Iris pigment epithelial cell (primary cell): ENCODE measurements around the gene CHKB.

ENCODE experiments used
- DNase-seq: peaks from one replicate; pipeline ENCODE4 v3.0.0-alpha.2; 2011; ENCODE audit warnings: low read depth

Gene CHKB

DNA sequence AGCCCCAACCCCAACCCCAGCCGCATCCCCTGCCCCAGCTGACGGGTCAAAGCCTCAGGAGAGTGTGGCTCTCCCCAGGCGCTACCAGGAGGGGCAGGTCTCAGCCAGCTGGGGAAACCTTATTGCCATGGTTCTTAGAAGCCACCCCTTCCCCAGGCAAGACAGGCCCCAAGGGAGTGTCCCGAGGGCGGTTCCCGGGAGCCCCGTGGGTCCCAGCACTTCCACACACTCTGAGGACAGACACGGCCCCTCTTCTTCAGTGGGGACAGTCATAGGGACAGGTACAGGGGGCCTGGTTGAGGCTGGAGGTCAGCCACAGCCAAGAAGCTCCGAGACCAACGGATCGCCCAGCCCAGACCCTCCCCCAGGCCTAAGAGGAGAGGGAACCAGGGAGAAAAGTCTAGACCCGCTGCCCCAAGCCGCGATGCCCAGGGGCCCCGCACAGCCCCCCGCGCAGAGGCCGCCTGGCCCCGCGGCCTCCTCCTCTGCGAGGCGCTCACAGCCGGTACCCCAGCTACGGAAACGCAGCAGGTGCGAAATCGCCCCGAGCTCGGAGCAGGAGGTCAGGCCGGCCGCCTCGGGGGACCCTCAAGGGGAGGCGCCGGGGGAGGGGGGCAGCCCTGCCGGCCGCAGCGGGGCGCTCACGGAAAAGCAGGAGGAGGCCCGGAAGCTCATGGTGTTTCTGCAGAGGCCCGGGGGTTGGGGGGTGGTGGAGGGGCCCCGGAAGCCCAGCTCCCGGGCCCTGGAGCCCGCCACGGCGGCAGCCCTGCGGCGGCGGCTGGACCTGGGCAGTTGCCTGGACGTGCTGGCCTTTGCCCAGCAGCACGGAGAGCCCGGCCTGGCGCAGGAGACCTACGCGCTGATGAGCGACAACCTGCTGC lies 34.4 kb downstream of the CHKB start:
- no peak for DNase-seq

DNA sequence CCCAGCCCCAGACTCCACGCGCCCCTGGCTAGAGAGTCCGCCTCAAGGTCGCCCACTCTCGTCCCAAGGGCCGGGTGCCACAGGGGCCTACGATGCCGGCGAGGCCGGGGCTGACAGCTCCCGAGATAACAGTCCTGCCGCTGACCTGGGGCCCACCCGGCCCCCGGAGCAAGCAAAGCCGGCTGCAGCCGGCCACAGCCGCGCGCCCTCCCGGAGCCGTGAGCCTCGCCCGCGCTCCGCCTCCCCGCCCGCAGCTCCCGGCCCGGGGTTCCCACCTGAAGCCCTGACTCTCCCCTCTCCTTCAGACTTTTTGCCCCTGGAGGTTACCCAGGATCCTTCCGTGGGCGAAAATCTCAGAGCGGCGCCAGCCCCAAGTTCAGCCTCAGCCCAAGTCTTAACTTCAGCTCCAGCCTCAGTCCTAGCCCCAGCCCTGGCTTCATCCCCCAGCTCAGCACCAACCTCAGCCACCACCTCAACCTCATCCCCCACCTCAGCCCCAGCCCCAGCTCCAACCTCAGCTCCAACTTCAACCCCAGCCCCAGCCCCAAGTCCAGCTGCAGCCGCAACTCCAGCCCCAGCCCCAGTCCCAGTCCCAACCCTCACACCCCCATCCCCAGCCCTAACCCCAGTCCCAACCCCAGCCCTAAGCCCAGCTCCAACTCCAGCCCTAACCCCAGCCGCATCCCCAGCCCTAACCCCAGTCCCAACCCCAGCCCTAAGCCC lies 35.2 kb downstream of the CHKB start:
- no peak for DNase-seq

GRCh38 chr22:50546326-50547262 lies 36.1 kb downstream of the CHKB start:
- no peak for DNase-seq

- no peak for DNase-seq
Observed at GRCh38 chr22:50545522-50546325, 36.9 kb downstream of the CHKB start, which contains the start of gene KLHDC7B. KLHDC7B (plus strand) TSS chr22:50545899; CDS start chr22:50546244, 345 bp downstream.

- no peak for DNase-seq
Observed at GRCh38 chr22:50544746-50545253, 37.8 kb downstream of the CHKB start.

DNA sequence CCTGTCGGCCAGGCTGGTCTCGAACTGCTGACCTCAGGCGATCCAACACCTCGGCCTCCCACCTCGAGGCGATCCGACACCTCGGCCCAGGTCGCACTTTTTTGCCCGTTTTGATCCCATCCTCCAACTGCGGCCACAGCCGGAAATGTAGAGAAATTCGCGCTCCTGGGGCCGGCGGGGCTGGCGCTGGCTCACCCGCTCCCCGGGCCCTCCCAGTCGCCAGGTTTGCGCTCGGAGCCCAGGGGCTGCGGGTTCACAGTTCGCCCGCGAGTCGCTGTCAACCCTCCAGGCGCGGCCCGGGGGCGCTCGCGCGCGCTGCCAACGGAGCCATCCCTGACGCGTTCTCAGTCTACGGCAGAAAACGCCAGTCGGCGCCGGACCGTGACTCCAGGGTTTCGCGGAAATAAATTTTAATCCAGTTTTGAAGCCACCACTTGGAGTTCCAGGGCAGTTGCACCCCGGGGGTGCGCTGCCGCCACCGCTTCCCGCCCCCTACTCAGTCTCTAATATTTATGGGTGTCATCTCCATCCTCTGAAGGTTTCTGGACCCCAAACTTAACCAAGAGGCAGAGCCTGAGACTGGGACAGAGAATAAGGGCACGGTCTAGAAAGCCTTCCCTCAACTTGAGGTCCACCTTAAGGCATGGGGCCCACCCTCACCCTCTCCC lies 38.4 kb downstream of the CHKB start:
- DNase-seq, result peak; percentile 62

GRCh38 chr22:50542416-50542927 lies 40.2 kb downstream of the CHKB start:
- DNase-seq, result peak; percentile 50

GRCh38 chr22:50541667-50542026 lies 41.0 kb downstream of the CHKB start:
- DNase-seq, result peak; percentile 91

DNA sequence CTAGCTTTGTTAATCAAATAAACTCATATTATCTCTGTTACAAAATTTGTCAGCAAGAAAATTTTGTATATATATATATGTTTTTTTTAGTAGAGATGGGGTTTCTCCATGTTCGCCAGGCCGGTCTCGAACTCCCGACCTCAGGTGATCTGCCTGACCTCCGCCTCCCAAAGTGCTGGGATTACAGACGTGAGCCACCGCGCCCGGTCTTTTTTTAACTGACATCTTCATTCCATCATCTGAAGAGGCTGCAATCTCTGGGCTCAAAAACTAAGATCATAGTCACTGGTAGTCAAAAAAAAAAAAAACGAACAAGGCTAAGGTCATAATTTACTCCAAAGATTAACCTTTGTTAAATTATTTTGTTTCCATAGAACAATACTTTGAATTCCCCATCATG lies 42.3 kb downstream of the CHKB start:
- DNase-seq, result no peak

GRCh38 chr22:50537765-50538164 lies 44.9 kb downstream of the CHKB start:
- DNase-seq, result no peak

- DNase-seq, result no peak
Observed at GRCh38 chr22:50536226-50536625, 46.4 kb downstream of the CHKB start.

- DNase-seq, result no peak
Observed at GRCh38 chr22:50535113-50535512, 47.5 kb downstream of the CHKB start.

DNA sequence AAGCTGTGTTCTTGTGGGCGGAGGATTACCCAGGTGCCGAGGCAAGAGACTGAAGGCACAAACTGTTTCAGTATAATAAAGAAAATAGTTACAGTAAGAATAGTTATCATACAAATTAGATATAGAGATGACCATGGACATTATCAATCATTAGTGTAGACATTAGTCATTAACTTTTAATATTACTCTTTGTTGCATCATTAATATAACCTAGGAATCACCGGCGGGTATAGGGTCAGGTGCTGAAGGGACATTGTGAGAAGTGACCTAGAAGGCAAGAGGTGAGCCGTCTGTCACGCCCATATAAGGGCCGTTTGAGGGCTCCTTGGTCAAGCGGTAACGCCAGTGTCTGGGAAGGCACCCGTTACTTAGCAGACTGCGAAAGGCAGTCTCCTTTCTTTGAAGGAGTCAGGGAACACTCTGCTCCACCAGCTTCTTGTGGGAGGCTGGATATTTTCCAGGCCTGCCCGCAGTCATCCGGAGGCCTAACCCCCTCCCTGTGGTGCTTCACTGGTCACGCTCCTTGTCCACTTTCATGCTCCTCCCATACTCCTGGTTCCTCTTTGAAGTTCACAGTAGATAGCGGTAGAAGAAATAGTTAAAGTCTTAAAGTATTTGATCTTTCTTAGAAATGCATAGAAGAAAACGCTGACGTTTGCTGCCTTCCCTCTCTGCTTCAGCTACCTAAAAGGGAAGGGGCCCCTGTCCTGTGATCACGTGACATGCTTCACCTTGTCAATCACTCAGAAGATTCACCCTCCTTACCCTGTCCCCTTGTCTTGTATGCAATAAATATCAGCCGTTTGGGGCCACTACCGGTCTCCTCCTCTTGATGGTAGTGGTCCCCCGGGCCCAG lies 48.6 kb downstream of the CHKB start:
- DNase-seq, result peak; percentile 55

DNA sequence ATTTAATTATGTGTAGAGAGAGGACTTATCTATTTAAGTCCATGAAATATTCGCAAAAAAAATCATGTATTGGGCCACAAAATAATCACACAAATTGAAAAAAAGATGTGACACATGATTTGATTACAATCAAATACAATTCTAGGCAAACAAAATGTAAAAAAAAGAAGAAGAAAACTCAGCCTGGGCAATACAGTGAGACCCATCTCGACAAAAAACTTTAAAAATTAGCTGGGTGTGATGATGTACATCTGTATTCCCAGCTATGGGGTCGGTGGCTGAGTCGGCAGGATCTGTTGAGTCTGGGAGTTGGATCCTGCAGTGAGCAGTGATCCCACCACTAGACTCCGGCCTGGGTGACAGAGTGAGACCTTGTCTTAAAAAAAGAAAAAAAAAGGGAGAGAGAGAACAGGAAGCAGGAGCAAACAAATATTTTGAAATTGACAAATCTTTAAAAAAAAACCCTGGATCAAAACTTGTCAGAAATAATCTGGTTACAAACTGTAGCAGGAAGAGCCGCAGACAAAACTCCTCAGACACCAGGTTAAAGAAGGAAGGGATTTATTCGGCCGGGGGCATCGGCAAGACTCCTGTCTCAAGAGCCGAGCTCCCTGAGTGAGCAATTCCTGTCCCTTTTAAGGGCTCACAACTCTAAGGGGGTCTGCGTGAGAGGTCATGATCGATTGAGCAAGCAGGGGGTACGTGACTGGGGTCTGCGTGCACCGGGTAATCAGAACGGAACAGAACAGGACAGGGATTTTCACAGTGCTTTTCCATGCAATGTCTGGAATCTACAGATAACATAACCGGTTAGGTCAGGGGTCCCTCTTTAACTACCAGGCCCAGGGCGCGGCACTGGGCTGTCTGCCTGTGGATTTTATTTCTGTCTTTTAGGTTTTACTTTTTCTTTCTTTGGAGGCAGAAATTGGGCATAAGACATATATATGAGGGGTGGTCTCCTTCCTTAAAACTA lies 49.5 kb downstream of the CHKB start:
- DNase-seq, result no peak

DNA sequence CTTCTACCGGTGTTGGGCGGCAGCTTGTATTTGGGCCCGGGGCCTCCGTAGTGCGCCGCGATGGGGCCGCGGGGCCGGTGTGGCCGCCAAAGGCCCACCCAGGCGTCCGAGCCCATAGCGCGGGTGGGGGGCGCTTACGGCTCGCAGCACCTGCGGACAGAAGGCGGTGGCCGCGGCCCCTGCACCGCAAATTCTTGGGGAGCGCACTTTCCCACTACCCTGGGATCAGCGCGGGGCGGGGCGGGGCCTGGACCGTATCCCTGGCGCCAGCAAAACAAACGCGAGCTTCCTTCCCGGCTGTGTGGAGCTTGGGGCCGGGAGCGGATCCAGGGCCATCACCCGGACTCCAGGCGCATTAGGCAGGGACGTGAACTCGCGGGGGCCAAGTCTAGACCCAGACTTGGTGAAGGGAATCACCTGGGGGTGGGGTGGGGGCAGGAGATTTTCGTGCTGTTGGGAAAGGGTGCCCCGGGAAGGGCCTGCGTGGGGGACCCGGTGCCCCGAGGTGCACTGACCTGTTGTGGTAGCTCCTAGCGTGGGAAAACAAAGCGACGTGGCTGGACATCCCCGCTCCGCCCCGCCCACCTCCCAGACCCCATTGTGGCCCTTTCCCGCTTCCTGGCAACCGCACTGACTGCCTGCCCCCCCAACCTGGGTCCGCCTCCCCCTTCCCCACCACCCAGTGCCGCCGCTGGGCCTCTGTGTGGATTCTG lies 50.5 kb downstream of the CHKB start:
- peak; percentile 62 for DNase-seq

- DNase-seq, result peak; percentile 34
Observed at GRCh38 chr22:50531546-50531961, 51.1 kb downstream of the CHKB start.

DNA sequence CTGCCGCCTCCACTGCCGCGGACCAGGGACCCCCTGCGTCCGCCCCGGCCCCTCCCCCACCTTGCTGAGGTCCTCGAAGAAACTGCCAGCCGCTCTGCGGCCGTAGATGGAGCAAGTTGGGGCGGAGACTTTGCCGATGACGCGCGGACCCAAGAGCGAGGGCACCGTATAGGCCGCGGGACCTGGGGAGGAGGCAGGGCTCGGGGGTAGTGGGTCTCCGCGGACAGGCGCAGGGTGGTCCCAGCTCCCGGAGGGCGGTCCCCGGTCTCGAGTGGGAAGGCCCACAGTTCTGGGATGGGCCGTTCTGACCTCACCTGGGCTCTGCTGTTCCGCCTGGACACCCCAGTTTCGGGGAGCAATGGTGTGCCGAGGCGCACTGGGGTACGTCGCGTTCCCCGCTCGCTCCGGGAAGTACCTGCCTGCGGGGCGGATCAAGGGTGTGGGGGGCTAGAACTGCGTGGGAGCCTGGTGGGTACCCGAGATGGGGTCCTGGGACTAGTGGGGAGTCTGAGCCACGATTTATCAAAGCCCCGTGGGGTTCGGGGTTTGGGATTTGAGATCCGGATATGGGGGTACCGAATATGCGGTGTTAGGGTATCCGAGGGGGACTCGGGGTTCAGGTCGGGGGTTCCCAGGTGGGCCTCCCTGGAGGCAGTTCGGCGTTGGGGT lies 51.6 kb downstream of the CHKB start:
- DNase-seq, result peak; percentile 90
